Activated T-cell treated with anti-CD3 and anti-CD28 coated beads, Interleukin-2, amount 50 U/mL, for 72 hours (primary cell): ENCODE data around the gene ZNRF3. TPM values are rescaled to one million over a fixed set of nuclear protein-coding genes. Genes with fewer than 3 reads are reported as not detected.
A peak's percentile ranks its signal among the peaks of the same experiment; 100 is the strongest.
"Not testable (repeated sequence)": the region's sequence is repeated elsewhere in the genome, so short reads cannot be mapped to it uniquely, and the experiment has no call there.

Experiments
- ATAC-seq, 2 donors: fragments of 150-1000 bp; cut with Tn5 transposase; replicated peaks in 1 of 2; 2 replicates each; pipeline ENCODE4 v1.10.0; 2021; ENCODE audit warnings: moderate library complexity in 2 of 2, mild to moderate bottlenecking in 1 of 2
- DNase-seq, 2 donors: peaks; one replicate each; pipeline ENCODE4 v3.0.0; 2021 to 2022; ENCODE audit warnings: mixed read lengths in 1 of 2
- H3K27ac Mint-ChIP-seq: one replicate; pipeline ENCODE4 v1.8.0; 2022; ENCODE audit warnings: mild to moderate bottlenecking, moderate library complexity, mixed read lengths
- H3K27me3 Mint-ChIP-seq: one replicate; pipeline ENCODE4 v1.8.0; 2022; ENCODE audit warnings: low read depth, mixed read lengths
- H3K36me3 Mint-ChIP-seq, 2 donors: one replicate each; pipeline ENCODE4 v1.8.0; 2022; ENCODE audit warnings: mixed read lengths in 2 of 2, mild to moderate bottlenecking in 1 of 2; ENCODE audit not compliant: insufficient read depth in 2 of 2
- H3K4me1 Mint-ChIP-seq: one replicate; pipeline ENCODE4 v1.8.0; 2022; ENCODE audit warnings: low read depth, mixed read lengths
- H3K4me3 Mint-ChIP-seq, 2 donors: one replicate each; pipeline ENCODE4 v1.8.0; 2022; ENCODE audit warnings: mild to moderate bottlenecking in 2 of 2, mixed read lengths in 2 of 2, moderate library complexity in 2 of 2
- H3K9me3 Mint-ChIP-seq, 2 donors: one replicate each; pipeline ENCODE4 v1.8.0; 2022; ENCODE audit warnings: mixed read lengths in 2 of 2
- total RNA-seq, 2 donors: library from RNA; stranded (reverse); gene quantifications; one replicate each; pipeline ENCODE4 v1.2.3, GENCODE V29; 2022

The ZNRF3 gene
- total RNA-seq, 2 donors from 2014 or later: 0.86 to 0.94 TPM

DNA sequence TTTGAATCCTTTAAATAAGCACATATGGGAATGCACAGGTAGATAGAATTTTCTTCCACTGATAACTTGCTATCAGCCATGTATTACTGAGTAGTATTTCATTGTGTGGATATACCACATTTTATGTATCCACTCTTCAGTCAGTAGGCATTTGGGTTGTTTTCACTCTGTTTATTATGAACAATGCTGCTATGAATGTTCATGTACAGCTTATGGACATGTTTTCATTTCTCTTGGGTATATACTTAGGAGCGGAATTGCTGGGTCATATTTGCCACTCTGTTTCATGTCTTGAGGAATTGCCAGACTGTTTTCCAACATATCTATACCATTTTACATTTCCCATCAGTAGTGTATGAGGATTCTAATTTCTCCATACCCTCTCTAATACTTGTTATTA is 63.8 kb downstream of the ZNRF3 start:
- no peak for ATAC-seq
- H3K36me3 Mint-ChIP-seq: peaks cover 10 to 14% of the 10 kb centered on the region in 2 donors
- DNase-seq: no peak
- H3K4me1 Mint-ChIP-seq: no peaks in the 10 kb centered on the region
- peaks cover 67% of the 10 kb centered on the region for H3K27me3 Mint-ChIP-seq
- peaks cover 10 to 11% of the 10 kb centered on the region in 2 donors for H3K9me3 Mint-ChIP-seq
- H3K4me3 Mint-ChIP-seq: no peak overlapping the region
- no peak overlapping the region for H3K27ac Mint-ChIP-seq

GRCh38 chr22:28948424-28948823 is 65.1 kb downstream of the ZNRF3 start:
- no peak for DNase-seq
- Mint-ChIP-seq H3K36me3 (peaks cover 10 to 14% of the 10 kb centered on the region in 2 donors), H3K4me3 (no peak overlapping the region), H3K9me3 (peaks cover 10 to 11% of the 10 kb centered on the region in 2 donors), H3K27me3 (peaks cover 74% of the 10 kb centered on the region), H3K4me1 (no peaks in the 10 kb centered on the region), H3K27ac (no peak overlapping the region)
- no peak for ATAC-seq

- peaks cover 10 to 11% of the 10 kb centered on the region in 2 donors for H3K9me3 Mint-ChIP-seq
- not testable (repeated sequence) for ATAC-seq, H3K4me3 Mint-ChIP-seq, DNase-seq, H3K27ac Mint-ChIP-seq, H3K4me1 Mint-ChIP-seq
- H3K36me3 Mint-ChIP-seq: peaks cover 10 to 14% of the 10 kb centered on the region in 2 donors
- H3K27me3 Mint-ChIP-seq: peaks cover 75% of the 10 kb centered on the region
Observed at GRCh38 chr22:28948860-28949551, 65.6 kb downstream of the ZNRF3 start.

DNA sequence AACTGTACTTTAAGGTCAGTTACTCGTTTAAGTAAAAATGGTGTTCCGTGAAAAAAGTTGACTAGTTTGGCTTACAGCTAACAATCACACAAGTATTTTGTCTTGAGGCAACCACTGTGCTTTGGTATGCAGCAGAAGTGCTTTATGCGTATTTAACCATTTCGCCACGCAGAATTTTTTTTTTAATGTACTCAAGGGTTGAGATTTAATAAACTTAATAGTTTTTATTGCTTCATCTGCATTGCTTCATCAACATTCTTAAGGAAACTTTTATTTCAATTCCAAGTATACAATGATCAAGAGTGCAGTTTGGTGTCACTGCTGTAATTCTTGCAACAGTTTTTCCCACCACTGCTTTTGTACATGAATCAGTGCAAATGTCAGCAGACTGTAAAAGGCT is 66.4 kb downstream of the ZNRF3 start:
- no peak overlapping the region for H3K27ac Mint-ChIP-seq
- H3K36me3 Mint-ChIP-seq: peaks cover 10 to 14% of the 10 kb centered on the region in 2 donors
- DNase-seq (no peak), ATAC-seq (no peak)
- H3K4me3 Mint-ChIP-seq: no peak overlapping the region
- H3K9me3 Mint-ChIP-seq: peaks cover 10 to 11% of the 10 kb centered on the region in 2 donors
- H3K4me1 Mint-ChIP-seq: no peaks in the 10 kb centered on the region
- H3K27me3 Mint-ChIP-seq: peaks cover 83% of the 10 kb centered on the region

DNA sequence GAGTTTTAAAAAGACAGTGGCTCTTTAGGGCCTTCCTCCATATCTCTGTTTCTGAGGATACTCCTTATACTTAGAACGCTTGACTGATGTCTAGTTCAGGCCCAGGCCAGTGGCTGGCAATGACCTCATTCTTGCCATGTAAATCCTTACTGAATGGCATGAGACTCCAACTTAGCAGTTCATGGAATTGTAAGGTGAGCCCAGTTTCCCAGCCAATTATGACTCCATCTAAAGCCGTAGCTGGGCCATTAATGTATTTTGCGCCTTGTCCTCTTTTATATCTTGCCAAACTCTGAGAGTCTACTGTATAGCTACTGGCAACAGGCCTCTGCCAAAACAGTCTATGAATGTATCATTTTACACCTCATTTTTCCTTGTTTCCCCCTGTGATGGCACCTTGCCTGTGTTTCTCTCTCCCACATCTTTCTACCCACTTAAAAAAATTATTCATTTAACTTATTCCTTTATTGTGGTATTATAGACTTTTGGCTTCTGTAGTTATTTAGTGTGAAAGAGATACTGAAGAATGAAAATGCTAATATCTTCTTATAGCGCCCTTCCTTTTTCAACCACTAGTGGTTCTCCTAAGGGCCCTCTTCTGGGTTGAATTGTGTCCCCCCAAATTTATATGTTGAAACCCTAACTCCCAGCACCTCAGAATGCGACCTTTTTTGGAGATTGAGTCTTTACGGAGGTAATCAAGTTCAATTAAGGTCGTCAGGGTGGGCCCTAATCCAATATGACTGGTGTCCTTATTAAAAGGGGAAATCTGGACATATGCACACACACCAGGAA is 67.4 kb downstream of the ZNRF3 start:
- Mint-ChIP-seq H3K4me1 (peaks cover 7% of the 10 kb centered on the region), H3K27ac (no peak overlapping the region), H3K36me3 (peaks cover 11 to 12% of the 10 kb centered on the region in 2 donors), H3K9me3 (peaks cover 10 to 11% of the 10 kb centered on the region in 2 donors), H3K4me3 (no peak overlapping the region), H3K27me3 (peaks cover 86% of the 10 kb centered on the region)
- ATAC-seq (no peak), DNase-seq (no peak)

- Mint-ChIP-seq H3K27me3 (peaks cover 79% of the 10 kb centered on the region), H3K27ac (no peak overlapping the region), H3K4me3 (no peak overlapping the region), H3K9me3 (peaks cover 6% of the 10 kb centered on the region in 2 donors), H3K4me1 (peaks cover 14% of the 10 kb centered on the region), H3K36me3 (peaks cover 6 to 9% of the 10 kb centered on the region in 2 donors)
- no peak for ATAC-seq
- DNase-seq: no peak
Observed at GRCh38 chr22:28951530-28951929, 68.2 kb downstream of the ZNRF3 start.

DNA sequence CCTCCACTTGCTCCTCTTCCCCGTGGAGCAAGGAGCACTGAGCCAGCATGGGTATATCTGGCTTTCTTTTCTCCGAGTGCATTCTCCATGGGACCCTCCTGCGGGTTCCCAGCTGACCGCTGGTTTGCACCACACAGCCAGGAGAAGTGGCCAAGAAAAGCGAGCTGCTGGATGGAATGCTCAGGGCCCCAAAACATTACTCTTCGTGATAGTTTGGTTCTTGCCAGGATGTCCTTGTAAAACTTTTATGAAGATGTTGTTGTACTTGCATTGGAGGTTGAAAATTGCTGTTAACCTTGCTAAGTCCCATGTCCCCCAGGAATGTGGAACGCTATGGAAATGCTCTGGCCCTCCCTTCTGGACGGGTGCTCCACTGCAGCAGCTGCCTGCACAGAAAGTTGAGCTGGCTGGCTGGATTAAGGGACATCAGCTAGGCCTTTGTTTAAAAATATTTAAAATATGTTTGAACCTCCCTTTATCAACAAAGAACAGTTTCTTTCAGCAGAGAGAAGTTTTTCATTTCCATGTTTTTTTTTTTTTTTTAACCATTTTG is 68.7 kb downstream of the ZNRF3 start:
- DNase-seq: no peak
- Mint-ChIP-seq H3K4me1 (peaks cover 18% of the 10 kb centered on the region), H3K27ac (no peak overlapping the region), H3K4me3 (no peak overlapping the region), H3K27me3 (peaks cover 74% of the 10 kb centered on the region), H3K36me3 (peaks cover 2 to 6% of the 10 kb centered on the region in 2 donors), H3K9me3 (peaks cover 2% of the 10 kb centered on the region in 2 donors)
- ATAC-seq: no peak

GRCh38 chr22:28952857-28953256 is 69.5 kb downstream of the ZNRF3 start:
- H3K4me1 Mint-ChIP-seq: peaks cover 18% of the 10 kb centered on the region
- no peak for DNase-seq
- no peak overlapping the region for H3K27ac Mint-ChIP-seq
- H3K36me3 Mint-ChIP-seq: peaks cover 0 to 3% of the 10 kb centered on the region in 2 donors
- ATAC-seq: no peak
- no peaks in the 10 kb centered on the region for H3K9me3 Mint-ChIP-seq
- no peak overlapping the region for H3K4me3 Mint-ChIP-seq
- peaks cover 74% of the 10 kb centered on the region for H3K27me3 Mint-ChIP-seq

DNA sequence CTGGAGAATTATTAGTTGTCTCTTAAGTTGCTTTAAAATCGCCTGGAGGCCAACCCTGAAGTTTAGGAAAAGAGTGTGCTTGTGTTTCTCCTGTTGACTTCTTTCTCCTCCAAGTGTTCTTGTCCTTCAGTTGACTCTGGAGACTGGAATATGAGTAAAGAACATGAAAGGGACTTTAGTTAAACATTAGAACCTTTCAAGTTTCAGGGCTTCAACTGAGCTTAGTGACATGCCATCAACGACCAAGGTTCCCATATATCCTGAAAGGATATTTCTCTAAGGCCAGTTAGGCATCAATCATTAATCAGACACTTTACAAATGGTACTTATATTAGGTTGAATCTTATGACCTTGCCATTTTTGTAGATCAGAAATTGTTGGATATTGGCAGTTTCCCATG is 70.0 kb downstream of the ZNRF3 start:
- no peaks in the 10 kb centered on the region for H3K9me3 Mint-ChIP-seq
- no peak for ATAC-seq
- H3K27ac Mint-ChIP-seq: no peak overlapping the region
- peaks cover 76% of the 10 kb centered on the region for H3K27me3 Mint-ChIP-seq
- peaks cover 0 to 3% of the 10 kb centered on the region in 2 donors for H3K36me3 Mint-ChIP-seq
- H3K4me3 Mint-ChIP-seq: no peak overlapping the region
- H3K4me1 Mint-ChIP-seq: peaks cover 18% of the 10 kb centered on the region
- no peak for DNase-seq

GRCh38 chr22:28953976-28954880 is 70.9 kb downstream of the ZNRF3 start:
- peaks cover 19% of the 10 kb centered on the region for H3K4me1 Mint-ChIP-seq
- ATAC-seq (no peak), DNase-seq (no peak)
- H3K4me3 Mint-ChIP-seq: no peak overlapping the region
- H3K27ac Mint-ChIP-seq: no peak overlapping the region
- peaks cover 0 to 3% of the 10 kb centered on the region in 2 donors for H3K36me3 Mint-ChIP-seq
- H3K9me3 Mint-ChIP-seq: no peaks in the 10 kb centered on the region
- H3K27me3 Mint-ChIP-seq: peaks cover 80% of the 10 kb centered on the region

DNA sequence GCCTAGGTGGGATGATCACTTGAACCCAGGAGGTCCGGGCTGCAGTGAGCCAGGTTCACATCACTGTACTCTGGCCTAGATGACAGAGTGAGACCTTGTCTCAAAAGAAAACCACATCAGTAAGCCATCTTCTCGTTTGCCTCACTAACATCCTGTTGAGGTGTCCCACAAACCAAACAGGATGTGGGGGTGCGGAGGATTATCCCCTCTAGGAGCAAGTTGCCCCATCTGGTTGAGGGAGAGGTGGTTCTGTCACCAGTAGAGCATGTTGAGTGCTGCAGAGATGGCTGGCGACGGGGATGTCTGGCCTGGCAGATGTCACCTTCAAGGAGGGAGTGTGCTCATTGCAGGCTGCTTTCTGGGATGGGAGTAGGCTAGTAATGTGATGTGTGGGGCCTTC is 72.4 kb downstream of the ZNRF3 start:
- peak; percentile 96 to 98 for ATAC-seq
- no peaks in the 10 kb centered on the region for H3K9me3 Mint-ChIP-seq
- peak; percentile 89 to 90 for DNase-seq
- H3K27ac Mint-ChIP-seq: peak overlapping the region; percentile 77
- H3K4me1 Mint-ChIP-seq: peaks cover 35% of the 10 kb centered on the region
- H3K4me3 Mint-ChIP-seq: peak overlapping the region; percentile 53 to 65
- H3K36me3 Mint-ChIP-seq: peaks cover 0 to 3% of the 10 kb centered on the region in 2 donors
- peaks cover 80% of the 10 kb centered on the region for H3K27me3 Mint-ChIP-seq

DNA sequence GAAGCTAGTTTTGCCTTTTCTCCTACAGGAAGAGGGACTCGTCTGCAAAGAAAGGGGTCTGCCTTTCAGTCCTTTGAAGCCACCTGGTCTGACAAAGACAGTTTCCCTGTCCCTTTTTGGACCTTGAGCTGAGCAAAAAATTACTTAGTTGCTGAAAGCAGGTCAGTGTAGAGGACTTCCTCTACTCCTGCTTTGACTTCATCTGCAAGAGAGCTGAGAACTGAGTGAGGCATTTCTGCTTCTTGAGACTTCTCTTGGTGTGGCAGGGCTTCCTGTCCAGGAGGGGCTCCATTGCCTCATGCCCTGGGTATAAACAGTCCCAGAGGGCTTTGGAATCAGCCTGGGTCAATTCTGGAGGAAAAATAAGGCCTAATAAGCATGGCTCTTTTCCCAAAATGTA is 73.1 kb downstream of the ZNRF3 start:
- Mint-ChIP-seq H3K9me3 (no peaks in the 10 kb centered on the region), H3K4me3 (no peak overlapping the region), H3K27ac (no peak overlapping the region), H3K4me1 (peaks cover 42% of the 10 kb centered on the region), H3K36me3 (peaks cover 0 to 3% of the 10 kb centered on the region in 2 donors), H3K27me3 (peaks cover 80% of the 10 kb centered on the region)
- ATAC-seq (no peak), DNase-seq (no peak)
